H9 (cell line): Measurements from ENCODE around the gene PLEKHA5. TPM values are rescaled to one million over a fixed set of nuclear protein-coding genes. Genes with fewer than 3 reads are reported as not detected.

Source experiments
- DNase-seq: peaks from one replicate; pipeline ENCODE4 v3.0.0-alpha.2; 2017
- H2AFZ ChIP-seq: one replicate; pipeline ENCODE4 v1.6.1; 2013; ENCODE audit warnings: mild to moderate bottlenecking, low read length, control low read depth, moderate library complexity
- H2AK5ac ChIP-seq: 2 replicates; pipeline ENCODE4 v1.6.1; 2013; ENCODE audit warnings: low read length, control low read depth, mixed read lengths; ENCODE audit not compliant: insufficient read length
- H2BK120ac ChIP-seq: one replicate; pipeline ENCODE4 v1.6.1; 2013; ENCODE audit warnings: low read depth, mild to moderate bottlenecking, low read length, control low read depth, inconsistent platforms; ENCODE audit not compliant: poor library complexity, severe bottlenecking
- H2BK12ac ChIP-seq: 2 replicates; pipeline ENCODE4 v1.6.1; 2013; ENCODE audit warnings: low read length, control low read depth, mixed read lengths, low read depth; ENCODE audit not compliant: insufficient read length
- H2BK15ac ChIP-seq: 2 replicates; pipeline ENCODE4 v1.6.1; 2013; ENCODE audit warnings: low read depth, low read length, control low read depth
- H2BK20ac ChIP-seq: one replicate; pipeline ENCODE4 v1.6.1; 2013; ENCODE audit warnings: low read depth, mild to moderate bottlenecking, low read length, control low read depth, inconsistent platforms; ENCODE audit not compliant: poor library complexity, severe bottlenecking
- H2BK5ac ChIP-seq: 2 replicates; pipeline ENCODE4 v1.6.1; 2013; ENCODE audit warnings: low read length, control low read depth, mixed read lengths; ENCODE audit not compliant: insufficient read length
- H3K14ac ChIP-seq: 2 replicates; pipeline ENCODE4 v1.6.1; 2013; ENCODE audit warnings: low read length, control low read depth; ENCODE audit not compliant: insufficient read depth
- H3K18ac ChIP-seq: 2 replicates; pipeline ENCODE4 v1.6.1; 2013; ENCODE audit warnings: low read depth, mild to moderate bottlenecking, mixed read lengths, low read length, control low read depth; ENCODE audit not compliant: insufficient read length
- H3K23ac ChIP-seq: 2 replicates; pipeline ENCODE4 v1.6.1; 2013; ENCODE audit warnings: low read length, control low read depth, mixed read lengths, low read depth; ENCODE audit not compliant: insufficient read length
- H3K23me2 ChIP-seq: 2 replicates; pipeline ENCODE4 v1.6.1; 2013; ENCODE audit warnings: low read depth, mild to moderate bottlenecking, mixed read lengths, low read length, control low read depth; ENCODE audit not compliant: insufficient read length, poor library complexity, severe bottlenecking
- H3K27ac ChIP-seq: 2 replicates; pipeline ENCODE4 v1.5.1; 2013; ENCODE audit warnings: low read length, control low read depth, mixed read lengths, low read depth; ENCODE audit not compliant: insufficient read length
- H3K27me3 ChIP-seq: 2 replicates; pipeline ENCODE4 v1.6.1; 2013; ENCODE audit warnings: low read length, control low read depth, inconsistent platforms; ENCODE audit not compliant: insufficient read depth
- H3K4ac ChIP-seq: 2 replicates; pipeline ENCODE4 v1.6.1; 2013; ENCODE audit warnings: low read depth, mild to moderate bottlenecking, control low read depth, inconsistent platforms, low read length, moderate library complexity
- H3K4me1 ChIP-seq: 2 replicates; pipeline ENCODE4 v1.6.1; 2013; ENCODE audit warnings: low read length, control low read depth, inconsistent platforms; ENCODE audit not compliant: insufficient read depth
- H3K4me2 ChIP-seq: 2 replicates; pipeline ENCODE4 v1.6.1; 2013; ENCODE audit warnings: low read length, control low read depth, mixed read lengths; ENCODE audit not compliant: insufficient read length, insufficient read depth
- H3K56ac ChIP-seq: 2 replicates; pipeline ENCODE4 v1.6.1; 2013; ENCODE audit warnings: low read depth, mild to moderate bottlenecking, mixed read lengths, low read length, control low read depth; ENCODE audit not compliant: insufficient read length
- H3K79me1 ChIP-seq: 2 replicates; pipeline ENCODE4 v1.6.1; 2013; ENCODE audit warnings: low read depth, mild to moderate bottlenecking, moderate library complexity, low read length, control low read depth, inconsistent platforms; ENCODE audit not compliant: insufficient read depth, poor library complexity, severe bottlenecking
- H3K79me2 ChIP-seq: 2 replicates; pipeline ENCODE4 v1.6.1; 2013; ENCODE audit warnings: low read length, control low read depth, inconsistent platforms; ENCODE audit not compliant: insufficient read depth
- H3K9ac ChIP-seq: 2 replicates; pipeline ENCODE4 v1.6.1; 2013; ENCODE audit warnings: low read length, control low read depth, mixed read lengths; ENCODE audit not compliant: insufficient read length; ENCODE audit errors: extremely low read depth
- H3K9me3 ChIP-seq: one replicate; pipeline ENCODE4 v1.6.1; 2013; ENCODE audit warnings: low read depth, low read length, inconsistent platforms; ENCODE audit not compliant: control insufficient read depth
- H3T11ph ChIP-seq: one replicate; pipeline ENCODE4 v1.6.1; 2013; ENCODE audit warnings: mild to moderate bottlenecking, low read length, control low read depth, inconsistent platforms
- H4K20me1 ChIP-seq: one replicate; pipeline ENCODE4 v1.6.1; 2013; ENCODE audit not compliant: control insufficient read depth, insufficient read length, insufficient read depth
- H4K5ac ChIP-seq: 2 replicates; pipeline ENCODE4 v1.6.1; 2013; ENCODE audit warnings: low read depth, mild to moderate bottlenecking, mixed read lengths, low read length, control low read depth; ENCODE audit not compliant: insufficient read length
- H4K8ac ChIP-seq: replicated peaks from 2 replicates; pipeline ENCODE4 v1.6.1; 2013; ENCODE audit warnings: low read length, control low read depth, mixed read lengths, low read depth; ENCODE audit not compliant: insufficient read length
- H4K91ac ChIP-seq: 2 replicates; pipeline ENCODE4 v1.6.1; 2013; ENCODE audit warnings: low read depth, mild to moderate bottlenecking, moderate library complexity, mixed read lengths, low read length, control low read depth; ENCODE audit not compliant: insufficient read length
- H3K27ac Mint-ChIP-seq, 3 experiments: 2 replicates in 2 of 3; 3 replicates in 1 of 3; pipeline ENCODE4 v1.8.0; 2020 to 2021; ENCODE audit warnings: mixed read lengths in 3 of 3, mild to moderate bottlenecking in 1 of 3, moderate library complexity in 1 of 3
- H3K27me3 Mint-ChIP-seq: 2 replicates; pipeline ENCODE4 v1.8.0; 2021; ENCODE audit warnings: low read depth, mild to moderate bottlenecking, moderate library complexity, mixed read lengths
- H3K36me3 Mint-ChIP-seq, 3 experiments: 2 replicates in 2 of 3; 3 replicates in 1 of 3; pipeline ENCODE4 v1.8.0; 2020 to 2021; ENCODE audit warnings: low read depth in 3 of 3, mixed read lengths in 3 of 3; ENCODE audit not compliant: insufficient read depth in 1 of 3
- H3K4me1 Mint-ChIP-seq, 2 experiments: 2 replicates each; pipeline ENCODE4 v1.8.0; 2020; ENCODE audit warnings: mixed read lengths in 2 of 2
- H3K4me3 Mint-ChIP-seq, 2 experiments: 2 replicates in 1 of 2; 3 replicates in 1 of 2; pipeline ENCODE4 v1.8.0; 2020 to 2021; ENCODE audit warnings: mild to moderate bottlenecking in 2 of 2, mixed read lengths in 2 of 2, moderate library complexity in 1 of 2
- H3K9me3 Mint-ChIP-seq, 2 experiments: 2 replicates in 1 of 2; 3 replicates in 1 of 2; pipeline ENCODE4 v1.8.0; 2020; ENCODE audit warnings: mild to moderate bottlenecking in 2 of 2, mixed read lengths in 2 of 2, moderate library complexity in 1 of 2
- WGBS: extraction: QIAGEN DNeasy Blood & Tissue Kit; methylation state at CpG from one replicate; pipeline ENCODE4 v1.1.7; 2013; ENCODE audit warnings: missing lambda C conversion rate, low lambda C conversion rate, mixed read lengths; ENCODE audit not compliant: insufficient read length; ENCODE audit errors: extremely low coverage; 5-methylcytosine and 5-hydroxymethylcytosine counted together
- total RNA-seq: library from RNA; stranded (reverse); gene quantifications from 2 replicates; pipeline ENCODE4 v1.2.1, GENCODE V29; 2021
- TF ChIP-seq, protein P1 (sequence below): fragments of 200-600 bp; sonication (generic); conservative IDR thresholded peaks from 3 replicates; pipeline ENCODE4 v1.8.0; 2021; ENCODE audit warnings: antibody characterized with exemption, mild to moderate bottlenecking

PLEKHA5 gene
- total RNA-seq, 1 experiment from 2014 or later: 86.7 TPM

DNA sequence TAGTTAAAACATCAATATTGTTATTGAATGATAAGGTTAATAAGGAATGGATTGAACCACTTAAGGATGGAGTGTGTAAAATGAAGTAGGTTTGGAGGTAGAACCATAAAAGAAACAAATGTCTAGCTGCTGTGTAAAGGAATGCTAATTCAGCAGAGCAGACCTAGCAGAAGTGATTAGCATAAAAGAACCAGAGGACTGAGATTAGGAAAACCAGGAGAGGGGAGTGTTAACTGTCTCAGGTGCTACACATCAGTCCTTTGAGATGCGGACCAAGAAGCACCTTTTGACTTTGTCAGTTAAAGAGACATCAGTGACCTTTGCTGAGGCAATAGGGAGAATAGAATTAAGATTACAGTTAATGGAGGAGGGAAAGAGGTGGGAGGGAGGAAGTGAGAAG lies 84.5 kb downstream of the PLEKHA5 start:
- Histone ChIP-seq H3K56ac (no peak overlapping the region), H4K91ac (no peak overlapping the region), H3K79me2 (peaks cover 5% of the 10 kb centered on the region; the same call in 1 of the 2 replicates), H2BK5ac (no peak overlapping the region), H3K4me1 (peaks cover 12% of the 10 kb centered on the region), H4K8ac (no peak overlapping the region), H3T11ph (no peak overlapping the region), H3K18ac (no peak overlapping the region), H2BK12ac (no peak overlapping the region), H3K4ac (no peak overlapping the region), H4K20me1 (no peaks in the 10 kb centered on the region), H2BK15ac (no peak overlapping the region), H3K27me3 (no peaks in the 10 kb centered on the region), H2AFZ (no peak overlapping the region), H3K27ac (no peak overlapping the region), H2AK5ac (no peak overlapping the region), H3K23ac (no peak overlapping the region), H3K4me2 (no peak overlapping the region), H3K9me3 (no peaks in the 10 kb centered on the region), H3K23me2 (no peaks in the 10 kb centered on the region), H2BK20ac (no peak overlapping the region), H3K79me1 (peaks cover 6% of the 10 kb centered on the region), H4K5ac (no peak overlapping the region), H2BK120ac (no peak overlapping the region), H3K14ac (no peak overlapping the region), H3K9ac (no peak overlapping the region)
- H3K9me3 Mint-ChIP-seq: peaks cover 2 to 7% of the 10 kb centered on the region in 2 experiments; a peak in 4 of 5 replicates
- no peak for DNase-seq
- H3K36me3 Mint-ChIP-seq: peaks cover 11 to 21% (median 16%) of the 10 kb centered on the region in 3 experiments
- TF ChIP-seq, protein P1, sequence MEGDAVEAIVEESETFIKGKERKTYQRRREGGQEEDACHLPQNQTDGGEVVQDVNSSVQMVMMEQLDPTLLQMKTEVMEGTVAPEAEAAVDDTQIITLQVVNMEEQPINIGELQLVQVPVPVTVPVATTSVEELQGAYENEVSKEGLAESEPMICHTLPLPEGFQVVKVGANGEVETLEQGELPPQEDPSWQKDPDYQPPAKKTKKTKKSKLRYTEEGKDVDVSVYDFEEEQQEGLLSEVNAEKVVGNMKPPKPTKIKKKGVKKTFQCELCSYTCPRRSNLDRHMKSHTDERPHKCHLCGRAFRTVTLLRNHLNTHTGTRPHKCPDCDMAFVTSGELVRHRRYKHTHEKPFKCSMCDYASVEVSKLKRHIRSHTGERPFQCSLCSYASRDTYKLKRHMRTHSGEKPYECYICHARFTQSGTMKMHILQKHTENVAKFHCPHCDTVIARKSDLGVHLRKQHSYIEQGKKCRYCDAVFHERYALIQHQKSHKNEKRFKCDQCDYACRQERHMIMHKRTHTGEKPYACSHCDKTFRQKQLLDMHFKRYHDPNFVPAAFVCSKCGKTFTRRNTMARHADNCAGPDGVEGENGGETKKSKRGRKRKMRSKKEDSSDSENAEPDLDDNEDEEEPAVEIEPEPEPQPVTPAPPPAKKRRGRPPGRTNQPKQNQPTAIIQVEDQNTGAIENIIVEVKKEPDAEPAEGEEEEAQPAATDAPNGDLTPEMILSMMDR: no peak
- peaks cover 14 to 19% of the 10 kb centered on the region in 2 experiments for H3K4me1 Mint-ChIP-seq
- H3K27me3 Mint-ChIP-seq: no peaks in the 10 kb centered on the region
- H3K4me3 Mint-ChIP-seq: no peak overlapping the region
- no CpG with 5 or more reads among the region's 1 CpG for WGBS
- no peak overlapping the region for H3K27ac Mint-ChIP-seq
